ENCODE data around the gene ADAMTS16. TPM values are rescaled to one million over a fixed set of nuclear protein-coding genes. Genes with fewer than 3 reads are reported as not detected.

Gene ADAMTS16
- total and polyA plus RNA-seq, 4 donors = 5.0 to 12.3 (median 6.5) TPM

DNA sequence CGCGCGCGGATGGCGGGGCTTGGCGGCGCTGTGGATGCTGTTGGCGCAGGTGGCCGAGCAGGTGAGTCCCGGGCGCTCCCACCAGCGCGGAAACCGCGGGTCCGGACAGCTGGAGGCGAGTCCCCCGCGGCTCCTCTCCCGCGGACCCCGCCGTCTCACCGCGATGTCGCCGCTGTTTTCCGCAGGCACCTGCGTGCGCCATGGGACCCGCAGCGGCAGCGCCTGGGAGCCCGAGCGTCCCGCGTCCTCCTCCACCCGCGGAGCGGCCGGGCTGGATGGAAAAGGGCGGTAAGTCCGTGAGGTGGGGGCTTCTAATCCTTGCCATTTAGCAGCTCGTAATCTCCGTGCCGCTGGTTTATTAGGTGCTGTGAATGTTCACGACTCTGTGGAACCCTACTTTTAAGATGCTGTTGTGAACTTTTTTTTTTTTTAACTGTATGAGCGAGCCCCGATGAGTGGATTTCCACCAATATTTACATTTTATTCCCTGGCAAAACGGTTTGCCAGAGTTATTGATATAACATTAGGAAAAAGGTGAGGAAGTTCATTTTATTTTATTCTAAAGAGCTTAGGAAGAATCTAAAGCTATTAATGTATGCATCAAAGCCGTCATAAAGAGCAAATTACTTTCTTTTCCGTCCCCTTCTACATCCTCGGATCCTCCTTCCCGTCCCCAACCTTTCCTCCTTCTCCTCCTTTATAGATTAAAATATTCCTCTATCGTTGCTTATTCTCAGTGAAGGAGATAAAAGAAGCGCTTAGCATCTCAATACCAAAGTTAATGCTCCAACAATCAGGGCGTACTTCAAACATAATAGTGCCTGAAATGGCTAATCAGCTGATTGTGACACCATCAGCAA, 579 bp downstream of the ADAMTS16 start:
- under 1% methylated on average over 44 of the region's 57 CpGs for whole genome bisulfite sequencing (ENCODE audit: insufficient coverage)
- H3K4me1 ChIP-seq (ENCODE audit: control insufficient read depth, insufficient read depth, low read length) = peaks cover 11% of the 10 kb centered on the region
- H3K4me3 ChIP-seq (ENCODE audit: low read depth, low read length) = peak overlapping the region; percentile 47
- no peaks in the 10 kb centered on the region for H3K9me3 ChIP-seq (ENCODE audit: control insufficient read depth, insufficient read depth, low read length)
- H3K36me3 ChIP-seq (ENCODE audit: control insufficient read depth, insufficient read depth, low read length) = no peaks in the 10 kb centered on the region
- peak in 2 of 6 donors; percentile 28 to 39 for DNase-seq (ENCODE audit: low read depth in 4 of 6, low spot score in 6 of 6)
- peaks cover 20% of the 10 kb centered on the region for H3K27me3 ChIP-seq (ENCODE audit: control insufficient read depth, insufficient read depth, low read length)
- H3K27ac ChIP-seq (ENCODE audit: low read depth, low read length) = no peak overlapping the region

DNA sequence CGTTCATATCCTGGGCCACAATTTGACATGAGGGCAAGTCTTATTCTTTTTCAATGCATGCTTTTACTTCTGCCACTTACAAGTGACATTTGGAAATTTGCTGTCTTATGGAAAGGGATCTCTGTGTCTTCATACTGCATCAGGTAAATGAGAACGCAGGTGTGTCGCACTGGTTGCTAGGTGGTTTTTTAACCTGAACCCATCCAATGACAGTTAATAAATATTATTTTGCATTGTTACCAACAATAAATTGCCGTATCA, 1.1 kb downstream of the ADAMTS16 start:
- DNase-seq (ENCODE audit: low read depth in 4 of 6, low spot score in 6 of 6) = peak in 1 of 6 donors; percentile 33
- H3K4me1 ChIP-seq (ENCODE audit: control insufficient read depth, insufficient read depth, low read length) = peaks cover 11% of the 10 kb centered on the region
- peak overlapping the region; percentile 47 for H3K4me3 ChIP-seq (ENCODE audit: low read depth, low read length)
- no peaks in the 10 kb centered on the region for H3K36me3 ChIP-seq (ENCODE audit: control insufficient read depth, insufficient read depth, low read length)
- peaks cover 20% of the 10 kb centered on the region for H3K27me3 ChIP-seq (ENCODE audit: control insufficient read depth, insufficient read depth, low read length)
- no peak overlapping the region for H3K27ac ChIP-seq (ENCODE audit: low read depth, low read length)
- H3K9me3 ChIP-seq (ENCODE audit: control insufficient read depth, insufficient read depth, low read length) = no peaks in the 10 kb centered on the region
- WGBS (ENCODE audit: insufficient coverage) = 0% methylated on average over 1 of the region's 4 CpGs

GRCh38 chr5:5141625-5142525, 1.7 kb downstream of the ADAMTS16 start:
- Histone ChIP-seq H3K27ac (ENCODE audit: low read depth, low read length) (no peak overlapping the region), H3K9me3 (ENCODE audit: control insufficient read depth, insufficient read depth, low read length) (no peaks in the 10 kb centered on the region), H3K4me3 (ENCODE audit: low read depth, low read length) (peak overlapping the region; percentile 47), H3K27me3 (ENCODE audit: control insufficient read depth, insufficient read depth, low read length) (peaks cover 20% of the 10 kb centered on the region), H3K4me1 (ENCODE audit: control insufficient read depth, insufficient read depth, low read length) (peaks cover 11% of the 10 kb centered on the region), H3K36me3 (ENCODE audit: control insufficient read depth, insufficient read depth, low read length) (no peaks in the 10 kb centered on the region)
- peak in 5 of 6 donors; percentile 24 to 94 (median 70) for DNase-seq (ENCODE audit: low read depth in 4 of 6, low spot score in 6 of 6)
- 47% methylated on average over 3 of the region's 6 CpGs for WGBS (ENCODE audit: insufficient coverage)

GRCh38 chr5:5144441-5144840, 4.3 kb downstream of the ADAMTS16 start:
- Histone ChIP-seq H3K9me3 (ENCODE audit: control insufficient read depth, insufficient read depth, low read length) (no peaks in the 10 kb centered on the region), H3K4me3 (ENCODE audit: low read depth, low read length) (no peak overlapping the region), H3K27ac (ENCODE audit: low read depth, low read length) (no peak overlapping the region), H3K36me3 (ENCODE audit: control insufficient read depth, insufficient read depth, low read length) (no peaks in the 10 kb centered on the region), H3K27me3 (ENCODE audit: control insufficient read depth, insufficient read depth, low read length) (peaks cover 16% of the 10 kb centered on the region), H3K4me1 (ENCODE audit: control insufficient read depth, insufficient read depth, low read length) (peaks cover 5% of the 10 kb centered on the region)
- 93% methylated on average over 3 of the region's 7 CpGs for WGBS (ENCODE audit: insufficient coverage)
- no peak for DNase-seq (ENCODE audit: low read depth in 4 of 6, low spot score in 6 of 6)

GRCh38 chr5:5145651-5146529, 5.8 kb downstream of the ADAMTS16 start:
- no peak for DNase-seq (ENCODE audit: low read depth in 4 of 6, low spot score in 6 of 6)
- peaks cover 5% of the 10 kb centered on the region for H3K27me3 ChIP-seq (ENCODE audit: control insufficient read depth, insufficient read depth, low read length)
- no peaks in the 10 kb centered on the region for H3K9me3 ChIP-seq (ENCODE audit: control insufficient read depth, insufficient read depth, low read length)
- 95% methylated on average over 16 of the region's 18 CpGs for whole genome bisulfite sequencing (ENCODE audit: insufficient coverage)
- no peaks in the 10 kb centered on the region for H3K4me1 ChIP-seq (ENCODE audit: control insufficient read depth, insufficient read depth, low read length)
- no peaks in the 10 kb centered on the region for H3K36me3 ChIP-seq (ENCODE audit: control insufficient read depth, insufficient read depth, low read length)
- no peak overlapping the region for H3K4me3 ChIP-seq (ENCODE audit: low read depth, low read length)
- H3K27ac ChIP-seq (ENCODE audit: low read depth, low read length) = no peak overlapping the region

DNA sequence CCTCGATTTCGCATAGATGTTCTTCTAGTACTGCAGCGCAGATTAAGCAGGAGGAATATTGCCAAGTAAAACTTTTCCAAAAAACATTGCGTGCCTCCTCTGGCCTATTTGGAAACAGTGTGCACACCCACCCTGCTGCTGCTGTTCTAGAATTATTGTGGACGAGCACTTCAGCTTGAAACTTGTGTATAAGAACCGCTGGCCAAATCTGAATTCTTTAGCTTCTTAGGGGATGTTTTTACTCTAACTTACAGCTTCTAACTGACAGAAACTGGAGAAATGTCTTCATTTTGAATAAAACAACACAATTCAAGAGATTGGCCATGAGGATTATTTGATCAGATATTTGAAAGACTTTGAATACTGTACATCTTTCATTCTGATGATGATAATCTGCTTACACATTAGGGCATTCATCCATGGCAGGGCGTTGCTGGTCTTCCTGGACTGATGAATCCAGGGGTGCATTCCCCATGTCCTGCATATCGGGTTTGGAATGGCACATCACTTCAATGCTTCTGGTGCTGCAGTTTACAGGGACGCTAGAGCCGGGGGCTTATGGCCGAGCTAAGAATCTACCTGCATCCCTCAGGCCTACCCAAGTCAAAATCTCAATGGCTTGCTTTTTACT, 6.5 kb downstream of the ADAMTS16 start:
- Histone ChIP-seq H3K27me3 (ENCODE audit: control insufficient read depth, insufficient read depth, low read length) (no peaks in the 10 kb centered on the region), H3K27ac (ENCODE audit: low read depth, low read length) (no peak overlapping the region), H3K36me3 (ENCODE audit: control insufficient read depth, insufficient read depth, low read length) (no peaks in the 10 kb centered on the region), H3K4me3 (ENCODE audit: low read depth, low read length) (no peak overlapping the region), H3K9me3 (ENCODE audit: control insufficient read depth, insufficient read depth, low read length) (no peaks in the 10 kb centered on the region), H3K4me1 (ENCODE audit: control insufficient read depth, insufficient read depth, low read length) (no peaks in the 10 kb centered on the region)
- 93% methylated on average over 6 of the region's 11 CpGs for WGBS (ENCODE audit: insufficient coverage)
- DNase-seq (ENCODE audit: low read depth in 4 of 6, low spot score in 6 of 6) = peak in 1 of 6 donors; percentile 30

DNA sequence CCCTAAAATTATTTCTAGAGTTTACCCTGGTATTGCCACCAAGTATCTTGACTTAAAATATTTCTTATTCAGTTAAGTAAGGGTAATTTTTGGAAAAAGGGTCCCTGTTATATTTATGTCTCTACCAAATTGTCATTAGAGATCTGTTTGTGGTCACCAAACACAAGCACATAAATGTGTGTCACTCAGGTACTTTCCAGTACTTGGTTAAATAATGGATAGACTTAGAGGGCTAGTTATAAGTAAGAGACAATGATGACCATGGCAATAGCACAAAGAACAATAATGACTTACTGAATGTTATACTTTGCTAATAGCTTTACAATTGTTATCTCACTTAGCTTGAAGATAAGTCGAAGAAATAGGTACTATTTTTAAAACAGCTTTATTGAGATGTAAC, 9.0 kb downstream of the ADAMTS16 start:
- Histone ChIP-seq H3K27me3 (ENCODE audit: control insufficient read depth, insufficient read depth, low read length) (no peaks in the 10 kb centered on the region), H3K4me1 (ENCODE audit: control insufficient read depth, insufficient read depth, low read length) (no peaks in the 10 kb centered on the region), H3K4me3 (ENCODE audit: low read depth, low read length) (no peak overlapping the region), H3K9me3 (ENCODE audit: control insufficient read depth, insufficient read depth, low read length) (no peaks in the 10 kb centered on the region), H3K36me3 (ENCODE audit: control insufficient read depth, insufficient read depth, low read length) (no peaks in the 10 kb centered on the region), H3K27ac (ENCODE audit: low read depth, low read length) (no peak overlapping the region)
- no peak for DNase-seq (ENCODE audit: low read depth in 4 of 6, low spot score in 6 of 6)
- no CpG with 5 or more reads among the region's 1 CpG for WGBS (ENCODE audit: insufficient coverage)

- no peaks in the 10 kb centered on the region for H3K27me3 ChIP-seq (ENCODE audit: control insufficient read depth, insufficient read depth, low read length)
- WGBS (ENCODE audit: insufficient coverage) = 80% methylated on average over 1 of the region's 3 CpGs
- no peaks in the 10 kb centered on the region for H3K36me3 ChIP-seq (ENCODE audit: control insufficient read depth, insufficient read depth, low read length)
- no peaks in the 10 kb centered on the region for H3K9me3 ChIP-seq (ENCODE audit: control insufficient read depth, insufficient read depth, low read length)
- no peak for DNase-seq (ENCODE audit: low read depth in 4 of 6, low spot score in 6 of 6)
- no peaks in the 10 kb centered on the region for H3K4me1 ChIP-seq (ENCODE audit: control insufficient read depth, insufficient read depth, low read length)
- H3K27ac ChIP-seq (ENCODE audit: low read depth, low read length) = no peak overlapping the region
- H3K4me3 ChIP-seq (ENCODE audit: low read depth, low read length) = no peak overlapping the region
These were observed 10.5 kb downstream of the ADAMTS16 start for GRCh38 chr5:5150667-5151066.

- Histone ChIP-seq H3K36me3 (ENCODE audit: control insufficient read depth, insufficient read depth, low read length) (no peaks in the 10 kb centered on the region), H3K27ac (ENCODE audit: low read depth, low read length) (no peak overlapping the region), H3K4me1 (ENCODE audit: control insufficient read depth, insufficient read depth, low read length) (no peaks in the 10 kb centered on the region), H3K9me3 (ENCODE audit: control insufficient read depth, insufficient read depth, low read length) (no peaks in the 10 kb centered on the region), H3K27me3 (ENCODE audit: control insufficient read depth, insufficient read depth, low read length) (no peaks in the 10 kb centered on the region), H3K4me3 (ENCODE audit: low read depth, low read length) (no peak overlapping the region)
- no peak for DNase-seq (ENCODE audit: low read depth in 4 of 6, low spot score in 6 of 6)
- WGBS (ENCODE audit: insufficient coverage) = 83% methylated on average over 2 of the region's 2 CpGs
These were observed 14.6 kb downstream of the ADAMTS16 start for GRCh38 chr5:5154733-5155132.

Data from spinal cord (tissue), 10 donors.